ENCODE data around the gene GLRA1. TPM values are rescaled to one million over a fixed set of nuclear protein-coding genes. Genes with fewer than 3 reads are reported as not detected.

The GLRA1 gene
- total and polyA plus RNA-seq, 4 donors, result not detected

GRCh38 chr5:151947931-151948608 is 23.4 kb upstream of the GLRA1 start (continued):
- TF ChIP-seq, protein P1, sequence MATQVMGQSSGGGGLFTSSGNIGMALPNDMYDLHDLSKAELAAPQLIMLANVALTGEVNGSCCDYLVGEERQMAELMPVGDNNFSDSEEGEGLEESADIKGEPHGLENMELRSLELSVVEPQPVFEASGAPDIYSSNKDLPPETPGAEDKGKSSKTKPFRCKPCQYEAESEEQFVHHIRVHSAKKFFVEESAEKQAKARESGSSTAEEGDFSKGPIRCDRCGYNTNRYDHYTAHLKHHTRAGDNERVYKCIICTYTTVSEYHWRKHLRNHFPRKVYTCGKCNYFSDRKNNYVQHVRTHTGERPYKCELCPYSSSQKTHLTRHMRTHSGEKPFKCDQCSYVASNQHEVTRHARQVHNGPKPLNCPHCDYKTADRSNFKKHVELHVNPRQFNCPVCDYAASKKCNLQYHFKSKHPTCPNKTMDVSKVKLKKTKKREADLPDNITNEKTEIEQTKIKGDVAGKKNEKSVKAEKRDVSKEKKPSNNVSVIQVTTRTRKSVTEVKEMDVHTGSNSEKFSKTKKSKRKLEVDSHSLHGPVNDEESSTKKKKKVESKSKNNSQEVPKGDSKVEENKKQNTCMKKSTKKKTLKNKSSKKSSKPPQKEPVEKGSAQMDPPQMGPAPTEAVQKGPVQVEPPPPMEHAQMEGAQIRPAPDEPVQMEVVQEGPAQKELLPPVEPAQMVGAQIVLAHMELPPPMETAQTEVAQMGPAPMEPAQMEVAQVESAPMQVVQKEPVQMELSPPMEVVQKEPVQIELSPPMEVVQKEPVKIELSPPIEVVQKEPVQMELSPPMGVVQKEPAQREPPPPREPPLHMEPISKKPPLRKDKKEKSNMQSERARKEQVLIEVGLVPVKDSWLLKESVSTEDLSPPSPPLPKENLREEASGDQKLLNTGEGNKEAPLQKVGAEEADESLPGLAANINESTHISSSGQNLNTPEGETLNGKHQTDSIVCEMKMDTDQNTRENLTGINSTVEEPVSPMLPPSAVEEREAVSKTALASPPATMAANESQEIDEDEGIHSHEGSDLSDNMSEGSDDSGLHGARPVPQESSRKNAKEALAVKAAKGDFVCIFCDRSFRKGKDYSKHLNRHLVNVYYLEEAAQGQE (IDR thresholded peaks at IDR 0.05), result no peak

DNA sequence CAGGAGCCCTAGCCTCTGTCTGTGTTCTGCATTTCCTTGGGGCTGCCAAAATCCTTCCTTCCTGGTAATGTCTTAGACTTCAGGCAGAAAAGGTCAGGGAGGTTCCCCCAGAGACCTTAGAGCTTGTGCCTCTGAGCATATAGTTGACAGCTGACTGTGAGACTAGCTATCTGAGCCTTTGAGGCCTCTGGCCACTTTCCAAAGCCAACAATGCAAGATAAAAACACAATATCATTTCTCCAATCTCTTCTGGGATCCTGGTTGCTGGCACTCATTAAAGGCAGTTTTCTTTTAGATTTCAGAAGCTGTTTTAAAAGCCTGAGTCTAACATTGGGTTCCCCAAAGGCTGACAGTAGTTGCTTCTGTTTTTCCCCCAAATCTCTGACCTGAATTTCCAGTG is 13.2 kb upstream of the GLRA1 start:
- no peak for DNase-seq (ENCODE audit: low spot score)
- H3K9me3 ChIP-seq (ENCODE audit: control insufficient read depth in 4 of 4, low read length in 3 of 4), result peaks cover 0 to 3% (median 0%) of the 10 kb centered on the region in 4 donors
- TF ChIP-seq FOXA2 (IDR thresholded peaks at IDR 0.05), result no peak
- no peak for TF ChIP-seq ZBTB33 (IDR thresholded peaks at IDR 0.05)
- TF ChIP-seq HNF4A (conservative IDR thresholded peaks at IDR 0.05), result no peak
- no peak for TF ChIP-seq SP1 (IDR thresholded peaks at IDR 0.05)
- TF ChIP-seq EGR1 (IDR thresholded peaks at IDR 0.05; ENCODE audit: low read depth in 2 of 2), result no peak
- no peak for TF ChIP-seq NR2F2 (IDR thresholded peaks at IDR 0.05)
- H3K4me1 ChIP-seq (ENCODE audit: control insufficient read depth in 4 of 4, insufficient read depth in 4 of 4, low read length in 3 of 4), result no peaks in the 10 kb centered on the region
- H3K27ac ChIP-seq (ENCODE audit: low read depth in 1 of 2, low read length in 2 of 2), result no peak overlapping the region
- no peaks in the 10 kb centered on the region for H3K27me3 ChIP-seq (ENCODE audit: control insufficient read depth in 4 of 4, insufficient read depth in 4 of 4, low read length in 3 of 4)
- no peaks in the 10 kb centered on the region for H3K36me3 ChIP-seq (ENCODE audit: control insufficient read depth in 4 of 4, insufficient read depth in 3 of 4, low read depth in 1 of 4, low read length in 3 of 4)
- no peak overlapping the region for H3K4me3 ChIP-seq (ENCODE audit: low read depth in 1 of 3, low read length in 3 of 3)
- no peak overlapping the region for H3K9ac ChIP-seq (ENCODE audit: low read depth in 1 of 2, low read length in 2 of 2)

DNA sequence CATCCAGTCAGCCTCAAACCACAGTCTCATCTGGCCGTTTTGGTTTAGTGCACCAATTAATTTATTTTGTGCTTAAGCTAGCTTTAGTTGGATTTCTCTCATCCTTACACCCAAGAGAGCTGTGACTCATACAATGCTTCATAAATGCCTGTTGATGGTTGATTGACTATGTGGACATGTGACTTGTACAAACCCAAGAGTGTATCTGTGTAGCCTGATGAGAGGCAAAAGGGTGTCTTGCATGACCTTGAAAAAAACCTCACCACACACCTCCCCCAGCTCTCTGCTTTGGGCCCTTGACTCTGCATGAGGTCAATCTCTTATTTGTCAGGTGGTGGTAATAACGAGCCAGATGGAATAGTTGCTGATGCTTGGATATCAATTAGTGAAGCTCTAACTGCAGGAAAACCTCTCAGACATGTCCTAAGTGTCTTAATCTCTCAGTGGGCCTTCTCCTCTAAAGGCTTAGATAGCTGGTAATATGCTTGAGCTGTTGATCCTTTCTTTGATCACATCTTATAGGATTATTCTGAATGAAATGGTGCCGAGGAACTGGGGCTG is 10.6 kb upstream of the GLRA1 start:
- no peak for DNase-seq (ENCODE audit: low spot score)
- WGBS, result 43% methylated on average over 3 of the region's 3 CpGs
- no peaks in the 10 kb centered on the region for H3K27me3 ChIP-seq (ENCODE audit: control insufficient read depth in 4 of 4, insufficient read depth in 4 of 4, low read length in 3 of 4)

DNA sequence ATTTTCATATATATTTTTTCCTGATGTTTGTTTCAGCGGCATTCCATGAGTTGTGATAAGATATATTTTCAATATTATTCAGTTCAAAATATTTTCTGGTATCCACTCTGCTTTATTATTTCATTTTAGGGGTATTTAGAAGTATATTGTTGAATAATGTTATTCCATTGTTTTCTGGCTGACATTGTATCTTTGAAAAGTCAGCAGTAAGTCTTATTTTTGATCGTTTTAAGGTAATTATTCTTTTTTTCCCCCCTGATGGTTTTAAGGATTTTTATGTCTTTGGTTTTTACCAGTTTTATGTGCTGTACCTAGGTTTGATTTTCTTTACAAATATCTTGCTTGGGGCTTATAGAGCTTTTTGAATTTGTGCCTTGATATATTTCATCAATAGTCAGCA is 6.6 kb upstream of the GLRA1 start:
- DNase-seq (ENCODE audit: low spot score), result no peak
- 60% methylated on average over 2 of the region's 2 CpGs for WGBS

More for the DNA sequence above, 10.6 kb upstream of the GLRA1 start:
- Histone ChIP-seq H3K9me3 (ENCODE audit: control insufficient read depth in 4 of 4, low read length in 3 of 4) (peaks cover 0 to 18% (median 4%) of the 10 kb centered on the region in 4 donors), H3K27ac (ENCODE audit: low read depth in 1 of 2, low read length in 2 of 2) (no peak overlapping the region), H3K9ac (ENCODE audit: low read depth in 1 of 2, low read length in 2 of 2) (no peak overlapping the region), H3K36me3 (ENCODE audit: control insufficient read depth in 4 of 4, insufficient read depth in 3 of 4, low read depth in 1 of 4, low read length in 3 of 4) (no peaks in the 10 kb centered on the region), H3K4me3 (ENCODE audit: low read depth in 1 of 3, low read length in 3 of 3) (no peak overlapping the region), H3K4me1 (ENCODE audit: control insufficient read depth in 4 of 4, insufficient read depth in 4 of 4, low read length in 3 of 4) (no peaks in the 10 kb centered on the region)
- TF ChIP-seq RAD21 (IDR thresholded peaks at IDR 0.05) (no peak), MAX (IDR thresholded peaks at IDR 0.05) (no peak), RXRA (IDR thresholded peaks at IDR 0.05) (no peak)

More for the DNA sequence above, 6.6 kb upstream of the GLRA1 start:
- no peaks in the 10 kb centered on the region for H3K4me1 ChIP-seq (ENCODE audit: control insufficient read depth in 4 of 4, insufficient read depth in 4 of 4, low read length in 3 of 4)
- no peak overlapping the region for H3K27ac ChIP-seq (ENCODE audit: low read depth in 1 of 2, low read length in 2 of 2)
- H3K4me3 ChIP-seq (ENCODE audit: low read depth in 1 of 3, low read length in 3 of 3), result no peak overlapping the region
- TF ChIP-seq JUND (IDR thresholded peaks at IDR 0.05) (no peak), EGR1 (IDR thresholded peaks at IDR 0.05; ENCODE audit: low read depth in 2 of 2) (no peak), MAX (IDR thresholded peaks at IDR 0.05) (no peak), SP1 (IDR thresholded peaks at IDR 0.05) (no peak), YY1 (IDR thresholded peaks at IDR 0.05) (no peak), RAD21 (IDR thresholded peaks at IDR 0.05) (no peak), GABPA (IDR thresholded peaks at IDR 0.05 in 1 of 2, conservative IDR thresholded peaks at IDR 0.05 in 1 of 2) (no peak), HNF4G (IDR thresholded peaks at IDR 0.05) (no peak), NR2F2 (IDR thresholded peaks at IDR 0.05) (no peak)
- TF ChIP-seq, protein P2, sequence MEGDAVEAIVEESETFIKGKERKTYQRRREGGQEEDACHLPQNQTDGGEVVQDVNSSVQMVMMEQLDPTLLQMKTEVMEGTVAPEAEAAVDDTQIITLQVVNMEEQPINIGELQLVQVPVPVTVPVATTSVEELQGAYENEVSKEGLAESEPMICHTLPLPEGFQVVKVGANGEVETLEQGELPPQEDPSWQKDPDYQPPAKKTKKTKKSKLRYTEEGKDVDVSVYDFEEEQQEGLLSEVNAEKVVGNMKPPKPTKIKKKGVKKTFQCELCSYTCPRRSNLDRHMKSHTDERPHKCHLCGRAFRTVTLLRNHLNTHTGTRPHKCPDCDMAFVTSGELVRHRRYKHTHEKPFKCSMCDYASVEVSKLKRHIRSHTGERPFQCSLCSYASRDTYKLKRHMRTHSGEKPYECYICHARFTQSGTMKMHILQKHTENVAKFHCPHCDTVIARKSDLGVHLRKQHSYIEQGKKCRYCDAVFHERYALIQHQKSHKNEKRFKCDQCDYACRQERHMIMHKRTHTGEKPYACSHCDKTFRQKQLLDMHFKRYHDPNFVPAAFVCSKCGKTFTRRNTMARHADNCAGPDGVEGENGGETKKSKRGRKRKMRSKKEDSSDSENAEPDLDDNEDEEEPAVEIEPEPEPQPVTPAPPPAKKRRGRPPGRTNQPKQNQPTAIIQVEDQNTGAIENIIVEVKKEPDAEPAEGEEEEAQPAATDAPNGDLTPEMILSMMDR (IDR thresholded peaks at IDR 0.05; ENCODE audit: low read depth, low read length, missing input control), result no peak
- TF ChIP-seq, protein P3, sequence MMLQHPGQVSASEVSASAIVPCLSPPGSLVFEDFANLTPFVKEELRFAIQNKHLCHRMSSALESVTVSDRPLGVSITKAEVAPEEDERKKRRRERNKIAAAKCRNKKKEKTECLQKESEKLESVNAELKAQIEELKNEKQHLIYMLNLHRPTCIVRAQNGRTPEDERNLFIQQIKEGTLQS (IDR thresholded peaks at IDR 0.05), result no peak
- peaks cover 0 to 1% (median 0%) of the 10 kb centered on the region in 4 donors for H3K27me3 ChIP-seq (ENCODE audit: control insufficient read depth in 4 of 4, insufficient read depth in 4 of 4, low read length in 3 of 4)
- peaks cover 0 to 21% (median 2%) of the 10 kb centered on the region in 4 donors for H3K9me3 ChIP-seq (ENCODE audit: control insufficient read depth in 4 of 4, low read length in 3 of 4)
- no peaks in the 10 kb centered on the region for H3K36me3 ChIP-seq (ENCODE audit: control insufficient read depth in 4 of 4, insufficient read depth in 3 of 4, low read depth in 1 of 4, low read length in 3 of 4)
- no peak overlapping the region for H3K9ac ChIP-seq (ENCODE audit: low read depth in 1 of 2, low read length in 2 of 2)

Measured in liver (tissue), 9 donors.